NCI-H146 (cell line): ENCODE results near the gene SPATS2L.
"Not testable (repeated sequence)": the region's sequence is repeated elsewhere in the genome, so short reads cannot be mapped to it uniquely, and the experiment has no call there.

Experiments used
- DNase-seq: peaks from one replicate; lab custom pipeline; 2025; lab: John Stamatoyannopoulos, UW

Gene SPATS2L

GRCh38 chr2:200320344-200320743, 13.9 kb downstream of the SPATS2L start:
- no peak for DNase-seq

GRCh38 chr2:200320991-200321390, 14.5 kb downstream of the SPATS2L start:
- DNase-seq: no peak

GRCh38 chr2:200321780-200322534, 15.5 kb downstream of the SPATS2L start:
- no peak for DNase-seq

DNA sequence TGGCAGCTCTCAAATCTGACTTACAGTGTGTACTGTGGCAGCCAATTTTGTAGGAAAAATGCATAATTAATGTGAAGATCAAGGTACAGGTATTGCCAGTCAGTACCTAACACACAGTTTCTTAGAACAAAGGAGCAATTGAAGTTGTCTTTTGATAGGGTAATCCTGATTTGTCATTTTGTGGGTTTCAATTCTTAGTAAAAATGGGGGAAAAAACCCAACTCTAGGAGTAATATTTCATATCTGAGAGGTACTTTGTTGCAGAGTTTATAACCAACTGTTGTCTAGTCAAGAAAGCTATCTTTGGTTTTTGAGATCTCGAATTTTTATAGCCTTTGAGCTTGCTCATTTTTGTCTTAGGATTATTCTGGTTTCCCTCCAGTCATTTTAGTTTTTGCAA, 16.1 kb downstream of the SPATS2L start:
- DNase-seq: no peak

- DNase-seq: no peak
Observed at GRCh38 chr2:200324362-200324761, 17.9 kb downstream of the SPATS2L start.

DNA sequence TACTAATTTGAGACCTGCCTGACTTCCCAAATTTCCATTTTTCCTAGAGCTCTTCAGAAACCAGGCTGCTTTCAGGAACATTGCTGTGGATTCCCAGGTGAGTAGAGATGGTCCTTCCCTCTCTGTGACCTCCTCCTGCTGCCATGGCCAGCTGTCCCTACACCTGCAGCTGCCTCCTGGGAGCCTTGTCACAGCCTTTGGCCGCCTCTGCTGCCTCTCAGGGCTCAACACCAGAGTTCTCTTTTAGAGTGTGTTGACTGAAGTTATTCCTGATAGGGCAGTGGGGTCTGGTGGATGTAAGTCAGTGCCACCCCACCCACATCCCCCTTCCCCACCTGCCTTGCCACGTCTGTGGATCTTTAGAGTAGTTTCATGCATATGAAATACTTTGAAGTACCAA, 22.9 kb downstream of the SPATS2L start:
- DNase-seq: no peak

GRCh38 chr2:200329798-200330197, 23.3 kb downstream of the SPATS2L start:
- DNase-seq: no peak

GRCh38 chr2:200330351-200331060, 24.0 kb downstream of the SPATS2L start:
- no peak for DNase-seq

DNA sequence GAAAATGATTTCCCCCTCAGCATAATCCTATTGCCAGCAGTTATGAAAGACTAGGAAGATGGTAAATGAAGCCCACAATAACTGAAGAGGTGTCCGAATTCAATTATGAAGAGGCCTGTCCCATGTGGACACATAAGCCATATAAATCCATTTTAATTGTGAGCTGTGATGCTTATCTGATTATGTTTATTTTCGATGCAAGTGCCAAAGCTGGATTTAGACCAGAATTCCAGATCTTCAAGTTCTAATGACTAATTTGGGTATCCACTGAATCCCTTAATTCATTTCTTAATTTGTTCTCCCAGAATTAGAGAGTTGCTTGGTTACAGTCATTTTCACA, 24.5 kb downstream of the SPATS2L start:
- no peak for DNase-seq

- peak; percentile 27 for DNase-seq
Observed at GRCh38 chr2:200335657-200336056, 29.2 kb downstream of the SPATS2L start.

DNA sequence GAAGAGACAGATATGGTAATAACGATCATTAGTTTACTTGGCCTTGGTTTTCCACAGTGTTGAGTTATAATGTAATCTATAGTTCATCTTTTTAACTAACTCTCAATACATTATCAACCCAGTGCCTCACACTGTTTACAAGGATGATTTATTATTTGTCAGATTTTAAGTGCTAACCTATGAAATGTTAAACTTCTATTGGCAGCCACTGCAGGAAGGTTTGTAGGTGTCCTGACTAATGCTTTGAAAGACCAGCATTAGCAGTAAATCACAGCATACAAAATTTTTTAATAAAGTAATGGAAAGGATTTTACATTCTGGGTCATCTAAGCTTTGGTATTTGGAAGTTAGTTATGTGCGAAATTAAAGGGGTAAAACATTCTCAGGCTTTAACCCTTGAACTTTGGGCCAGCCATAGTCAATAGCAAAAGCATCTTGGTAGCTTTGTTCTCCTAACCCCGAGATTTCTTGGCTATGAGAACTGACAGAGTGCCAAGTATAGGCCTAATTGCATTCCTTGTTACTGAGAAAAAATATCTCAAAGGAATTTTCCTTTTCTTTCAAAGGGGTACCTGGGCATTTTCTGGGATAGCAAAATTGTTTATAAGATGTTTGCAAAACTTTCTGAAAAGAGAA, 30.6 kb downstream of the SPATS2L start:
- no peak for DNase-seq

GRCh38 chr2:200337621-200338020, 31.1 kb downstream of the SPATS2L start:
- DNase-seq: no peak

- DNase-seq: no peak
Observed at GRCh38 chr2:200338692-200339091, 32.2 kb downstream of the SPATS2L start.

DNA sequence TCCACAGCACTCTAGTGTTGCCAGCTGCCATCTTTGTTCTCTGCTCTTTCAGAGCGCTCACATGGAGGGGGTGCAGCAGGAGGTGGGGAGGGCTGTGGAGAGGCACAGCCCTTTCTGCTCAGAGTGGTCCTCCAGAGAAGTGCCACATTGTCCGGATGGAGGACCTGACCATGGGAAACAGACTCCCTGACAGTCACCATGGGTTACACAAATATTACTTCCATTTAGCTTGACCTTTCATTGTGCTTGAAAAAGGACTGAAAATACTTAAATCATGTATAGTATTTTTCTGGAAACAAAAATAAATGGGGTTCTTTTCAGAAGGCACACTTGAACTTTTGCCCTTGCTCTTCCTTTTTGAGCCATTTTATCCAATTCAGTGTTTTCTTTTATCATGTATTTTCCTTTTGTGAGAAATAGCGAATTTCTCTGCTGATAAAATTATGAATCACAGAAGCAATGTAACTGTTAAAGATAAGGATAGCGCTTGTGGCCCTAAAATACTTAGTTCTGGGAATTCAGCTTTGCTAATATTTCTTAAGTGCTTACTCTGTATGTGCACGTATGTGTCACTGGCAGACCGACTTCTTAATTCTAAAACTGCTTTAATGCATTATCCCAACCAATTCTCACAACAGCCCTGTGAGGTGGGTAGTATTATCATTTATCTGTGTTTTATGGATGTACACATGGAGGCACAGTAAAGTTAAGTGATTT, 34.2 kb downstream of the SPATS2L start:
- DNase-seq: no peak

DNA sequence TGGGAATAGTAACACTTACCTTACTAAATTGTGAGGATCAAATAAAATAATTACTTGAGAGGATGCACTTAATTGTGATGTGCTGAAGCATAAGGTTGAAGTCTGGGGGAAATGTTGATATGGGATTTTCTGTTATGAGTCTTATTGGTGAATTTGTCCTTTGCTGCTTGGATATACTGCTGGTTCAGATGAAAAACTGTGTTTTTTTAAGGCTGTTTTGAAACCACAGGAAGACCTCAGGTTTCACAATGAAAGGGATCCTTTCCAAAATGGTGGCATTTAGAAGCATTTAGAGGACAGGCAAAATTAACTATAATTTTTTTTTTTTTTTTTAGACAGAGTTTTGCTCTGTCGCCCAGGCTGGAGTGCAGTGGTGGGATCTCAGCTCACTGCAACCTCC, 34.9 kb downstream of the SPATS2L start:
- DNase-seq: no peak

DNA sequence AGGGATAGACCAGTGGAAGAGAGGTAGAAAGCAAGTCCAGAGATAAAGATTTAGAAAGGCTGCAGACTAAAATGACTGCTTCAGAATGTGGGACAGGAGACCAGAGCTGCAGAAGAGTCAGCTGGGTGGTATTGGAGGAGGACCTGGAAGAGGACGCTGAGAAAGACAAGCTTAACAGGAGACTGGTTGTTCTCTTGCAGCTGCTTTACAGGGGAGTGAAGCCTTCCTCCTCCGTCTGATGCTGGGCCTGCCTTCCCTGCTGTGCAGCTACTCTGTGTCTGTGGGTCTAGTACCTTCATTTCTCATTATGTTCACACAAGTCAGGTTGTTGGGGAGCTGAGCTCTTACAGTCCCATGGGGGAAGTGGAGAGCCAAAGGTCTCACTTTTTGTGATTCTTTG, 35.7 kb downstream of the SPATS2L start:
- DNase-seq: no peak

- no peak for DNase-seq
Observed at GRCh38 chr2:200342654-200343053, 36.2 kb downstream of the SPATS2L start.

GRCh38 chr2:200344202-200344601, 37.7 kb downstream of the SPATS2L start:
- DNase-seq: not testable (repeated sequence)

DNA sequence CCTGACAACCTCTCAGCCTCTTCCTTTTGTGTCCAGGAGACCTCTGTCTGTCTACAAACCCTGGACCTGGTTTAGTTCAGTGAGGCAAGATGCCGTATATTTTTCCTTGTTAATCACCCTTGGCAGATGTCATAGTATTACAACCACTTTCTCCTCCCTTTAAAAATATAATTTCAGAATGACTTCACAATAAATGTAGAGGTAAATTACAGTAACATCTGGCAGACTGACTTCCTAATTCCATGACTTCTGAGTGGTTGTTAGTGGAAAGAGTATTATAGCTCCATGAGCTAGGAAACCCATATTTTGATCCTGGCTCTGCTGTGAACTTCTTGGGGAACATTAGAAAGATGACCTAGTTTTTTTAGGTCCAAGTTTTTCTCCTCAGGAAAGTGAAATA, 39.5 kb downstream of the SPATS2L start:
- DNase-seq: no peak

- no peak for DNase-seq
Observed at GRCh38 chr2:200347301-200347700, 40.8 kb downstream of the SPATS2L start.

- DNase-seq: no peak
Observed at GRCh38 chr2:200348897-200349563, 42.5 kb downstream of the SPATS2L start.

- DNase-seq: no peak
Observed at GRCh38 chr2:200349868-200350267, 43.4 kb downstream of the SPATS2L start.
